ENCODE results near the gene TSPAN32. TPM values are rescaled to one million over a fixed set of nuclear protein-coding genes. Genes with fewer than 3 reads are reported as not detected.
"Not testable (repeated sequence)": the region's sequence is repeated elsewhere in the genome, so short reads cannot be mapped to it uniquely, and the experiment has no call there.

Gene TSPAN32
- total RNA-seq, 1 donor from 2014 or later, result 15.0 TPM

DNA sequence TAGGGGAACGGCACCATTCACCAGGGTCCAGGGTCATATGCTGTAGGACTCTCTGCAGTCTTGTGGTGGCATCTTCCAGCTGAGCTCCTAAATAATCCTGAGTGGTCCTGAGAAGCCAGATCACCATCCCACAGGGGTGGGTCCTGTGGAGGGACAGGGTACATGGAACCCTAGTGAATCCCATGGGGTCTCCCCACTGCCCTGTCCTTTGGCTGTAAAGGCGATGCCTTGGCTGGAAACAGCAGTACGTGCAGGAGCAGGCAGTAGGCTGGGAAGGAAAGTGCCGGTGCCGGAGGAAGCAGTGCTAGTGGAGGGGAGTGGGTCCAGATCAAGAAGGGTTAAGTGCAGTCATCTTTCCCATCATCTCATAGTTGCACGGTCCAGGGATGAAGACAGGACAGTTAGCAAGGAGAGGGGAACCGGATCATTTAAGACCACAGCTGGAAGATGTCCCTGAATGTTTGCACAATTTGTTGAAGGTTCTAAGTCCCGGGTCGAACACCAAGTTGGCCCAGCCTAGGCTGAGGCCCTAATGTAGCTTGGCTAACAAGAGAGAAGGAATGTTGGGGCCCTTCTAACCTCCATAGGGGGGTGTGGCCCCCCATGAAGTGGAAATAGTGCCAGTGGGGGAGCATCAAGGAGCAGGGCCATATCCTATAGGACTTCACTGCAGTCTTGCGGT lies 18.1 kb downstream of the TSPAN32 start:
- intact Hi-C loops (cut with DNase I), result no loop called here
- ATAC-seq, result no peak
- no peak for DNase-seq (ENCODE audit: missing footprints)

DNA sequence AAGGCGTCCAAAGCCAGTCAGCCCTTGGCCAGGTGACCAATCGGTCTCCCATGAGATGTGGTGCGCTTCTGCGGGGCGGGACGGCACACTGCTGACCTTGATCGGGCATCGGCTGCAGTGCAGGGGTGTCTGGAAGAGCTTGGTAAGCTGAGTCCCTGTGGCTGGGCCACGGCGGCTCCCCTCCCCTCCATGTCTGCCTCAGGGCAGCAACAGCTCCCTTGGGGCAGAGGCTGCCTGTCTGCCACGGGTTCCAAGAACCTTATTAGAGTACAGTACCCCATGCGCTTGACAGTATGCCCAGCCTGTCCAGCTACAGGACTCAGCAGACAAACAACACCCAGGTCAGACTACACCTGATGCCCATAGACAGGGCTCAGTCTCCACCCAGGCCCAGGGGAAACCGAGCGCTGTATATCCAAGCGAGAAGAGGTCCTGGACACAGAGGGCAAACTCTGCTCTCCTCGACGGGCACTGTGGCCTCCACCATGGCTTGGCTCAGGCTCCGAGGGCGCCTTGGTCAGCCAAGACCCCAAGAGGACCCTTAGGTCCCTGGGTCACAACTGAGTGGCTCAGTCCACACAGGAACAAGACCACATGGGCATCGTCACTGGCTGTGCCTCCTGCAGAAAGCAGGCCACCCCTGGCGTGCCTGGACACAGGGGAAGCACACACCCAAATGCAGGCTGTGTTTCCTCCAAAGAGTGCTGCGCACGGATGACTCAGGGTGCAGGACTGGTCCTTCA lies 18.9 kb downstream of the TSPAN32 start:
- intact Hi-C loops (cut with DNase I), result no loop called here
- DNase-seq (ENCODE audit: missing footprints) (no peak), ATAC-seq (no peak)

DNA sequence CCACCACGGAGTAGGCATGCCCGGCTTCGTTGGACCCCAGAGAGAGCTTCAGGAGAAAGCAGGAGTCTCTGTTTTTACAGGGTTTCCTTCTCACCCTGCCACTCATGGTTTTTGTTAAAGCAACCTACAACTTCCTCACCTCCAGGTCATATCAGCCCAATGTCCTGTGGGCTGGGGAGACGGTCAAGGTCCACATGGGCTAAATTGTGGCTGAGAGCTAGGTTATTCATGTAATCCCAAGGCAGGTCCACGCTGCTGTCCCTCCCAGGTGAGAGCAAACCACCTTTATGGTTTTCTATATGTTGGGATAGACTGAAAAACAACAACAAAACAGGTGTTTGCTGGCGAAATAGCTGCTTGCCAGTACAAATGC lies 19.5 kb downstream of the TSPAN32 start:
- DNase-seq (ENCODE audit: missing footprints) (no peak), ATAC-seq (no peak)
- intact Hi-C loops (cut with DNase I), result no loop called here

DNA sequence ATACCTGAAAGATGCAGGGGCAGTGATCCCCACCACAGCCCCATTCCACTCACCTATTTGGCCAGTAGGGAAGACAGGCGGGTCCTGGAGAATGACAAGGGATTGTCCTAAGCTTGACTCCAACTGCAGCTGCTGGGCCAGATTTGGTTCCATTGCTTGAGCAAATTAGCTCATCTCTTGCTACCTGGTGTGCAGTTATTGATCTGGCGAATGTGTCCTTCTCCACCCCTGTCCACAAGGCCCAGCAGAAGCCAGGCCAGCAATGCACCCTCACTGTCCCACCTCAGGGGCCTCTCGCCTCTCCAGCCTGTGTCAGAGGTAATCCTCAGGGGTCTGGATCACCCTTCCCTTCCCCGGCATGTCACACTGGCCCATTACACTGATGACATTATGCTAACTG lies 23.3 kb downstream of the TSPAN32 start:
- no peak for ATAC-seq
- intact Hi-C loops (cut with DNase I), result no loop called here
- no peak for DNase-seq (ENCODE audit: missing footprints)

DNA sequence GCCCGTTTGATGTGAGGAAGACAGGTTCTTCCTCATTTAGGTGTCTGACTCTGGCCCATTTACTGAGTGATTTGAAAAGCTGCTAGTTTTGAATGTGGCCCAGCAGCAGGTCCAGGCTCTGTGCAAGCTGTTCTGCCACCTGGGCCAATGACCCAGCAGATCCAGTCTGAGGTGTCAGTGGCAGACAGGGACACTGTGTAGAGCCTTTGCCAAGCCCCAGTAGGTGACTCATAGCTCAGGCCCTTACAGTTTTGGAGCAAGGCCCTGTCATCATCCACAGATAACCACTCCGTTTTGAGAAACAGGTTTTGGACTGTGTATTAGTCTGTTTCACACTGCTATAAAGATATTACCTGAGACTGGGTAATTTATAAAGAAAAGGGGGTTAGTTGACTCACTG lies 23.9 kb downstream of the TSPAN32 start:
- ATAC-seq (peak; percentile 95), DNase-seq (ENCODE audit: missing footprints) (no peak)
- intact Hi-C loops (cut with DNase I), result no loop called here

DNA sequence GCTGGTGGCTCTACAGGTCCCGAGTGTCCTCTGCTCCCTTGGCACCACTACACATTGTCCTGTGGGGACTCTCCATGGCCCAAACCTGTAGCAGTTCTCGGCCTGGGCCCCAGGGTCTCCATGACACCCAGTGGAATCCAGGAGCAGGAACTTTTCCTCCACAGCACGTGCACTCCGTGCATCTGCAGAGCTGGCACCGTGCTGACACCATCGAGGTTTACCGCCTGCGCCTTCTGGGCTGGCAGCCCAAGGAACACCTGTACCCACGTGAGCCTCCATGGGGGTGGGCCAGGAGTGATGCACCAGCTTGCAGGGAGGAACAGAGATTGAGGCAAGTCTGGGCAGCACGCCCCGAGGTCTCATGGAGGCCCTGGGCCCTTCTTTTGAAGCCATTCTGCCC lies 25.2 kb downstream of the TSPAN32 start:
- intact Hi-C loops (cut with DNase I), result no loop called here
- DNase-seq (ENCODE audit: missing footprints) (no peak), ATAC-seq (no peak)

DNA sequence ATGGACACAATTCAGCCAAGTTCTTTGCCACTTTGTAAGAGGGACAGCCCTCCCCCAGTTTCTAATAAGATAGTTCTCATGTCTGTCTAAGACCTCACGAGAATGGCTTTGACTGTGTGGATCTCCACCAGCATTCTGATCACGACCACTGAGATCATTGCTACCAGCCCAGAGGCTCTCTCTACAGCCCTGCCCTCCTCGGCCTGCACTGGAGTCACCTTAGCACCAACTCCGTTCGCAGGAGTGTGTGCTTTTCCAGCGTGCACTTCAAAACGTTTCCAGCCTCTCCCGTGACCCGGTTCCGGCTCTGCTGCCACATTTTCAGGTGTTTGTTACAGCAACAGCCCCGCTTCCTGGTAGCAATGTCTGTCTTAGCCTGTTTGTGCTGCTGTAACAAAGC lies 26.2 kb downstream of the TSPAN32 start:
- intact Hi-C loops (cut with DNase I), result no loop called here
- DNase-seq (ENCODE audit: missing footprints) (no peak), ATAC-seq (no peak)

DNA sequence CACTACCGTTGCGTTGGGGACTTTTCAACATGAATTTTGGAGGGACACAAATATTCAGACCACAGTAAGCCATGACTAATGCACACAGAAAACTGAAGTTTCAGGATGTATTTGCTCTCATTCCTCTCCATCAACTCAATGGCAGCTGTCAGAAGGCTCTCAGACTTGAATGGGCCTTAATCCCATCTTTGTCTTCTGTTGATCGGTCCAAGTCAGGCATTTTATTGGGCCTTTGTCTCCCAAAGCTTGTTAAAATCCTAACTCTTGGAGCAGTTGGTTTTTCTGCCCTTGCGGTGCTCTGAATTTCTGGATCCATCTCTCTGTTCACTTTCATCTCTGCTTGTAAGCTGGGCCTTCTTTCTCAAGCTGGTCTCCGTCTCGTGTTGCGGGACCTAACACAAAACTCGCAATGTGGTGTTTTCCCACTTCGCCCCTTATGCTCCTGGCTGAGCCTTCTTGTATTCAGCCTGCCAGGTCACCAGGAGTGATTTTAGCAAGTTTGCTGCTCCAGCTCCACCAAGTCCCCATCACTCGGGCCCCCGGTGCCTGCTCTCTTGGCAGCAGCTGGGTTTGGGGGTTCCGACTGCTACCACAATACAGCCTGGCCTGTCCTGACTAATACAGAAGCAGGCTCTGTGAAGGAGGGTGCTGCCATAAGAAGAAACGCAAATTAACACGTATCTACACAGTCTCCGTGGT lies 27.0 kb downstream of the TSPAN32 start:
- intact Hi-C loops (cut with DNase I), result no loop called here
- ATAC-seq, result no peak
- no peak for DNase-seq (ENCODE audit: missing footprints)

DNA sequence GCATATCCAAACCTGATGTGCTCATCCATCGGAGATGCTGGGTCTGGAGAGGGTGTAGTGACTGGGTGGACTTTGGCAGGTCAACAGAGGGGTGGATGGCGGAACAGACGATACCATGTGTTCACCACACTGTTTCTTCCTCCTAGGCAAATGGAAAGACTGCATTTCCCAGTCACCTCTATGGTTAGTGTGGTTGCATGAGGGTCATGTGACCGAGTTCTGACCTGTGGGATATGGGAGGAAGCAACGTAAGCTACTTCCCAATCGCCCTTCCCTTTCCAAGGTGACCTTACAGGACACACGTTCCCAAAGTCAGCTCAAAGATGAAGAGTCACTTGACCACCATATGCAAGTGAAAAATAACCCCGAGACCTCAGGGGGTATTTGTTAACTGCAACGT lies 27.7 kb downstream of the TSPAN32 start:
- intact Hi-C loops (cut with DNase I), result no loop called here
- ATAC-seq (no peak), DNase-seq (ENCODE audit: missing footprints) (no peak)

DNA sequence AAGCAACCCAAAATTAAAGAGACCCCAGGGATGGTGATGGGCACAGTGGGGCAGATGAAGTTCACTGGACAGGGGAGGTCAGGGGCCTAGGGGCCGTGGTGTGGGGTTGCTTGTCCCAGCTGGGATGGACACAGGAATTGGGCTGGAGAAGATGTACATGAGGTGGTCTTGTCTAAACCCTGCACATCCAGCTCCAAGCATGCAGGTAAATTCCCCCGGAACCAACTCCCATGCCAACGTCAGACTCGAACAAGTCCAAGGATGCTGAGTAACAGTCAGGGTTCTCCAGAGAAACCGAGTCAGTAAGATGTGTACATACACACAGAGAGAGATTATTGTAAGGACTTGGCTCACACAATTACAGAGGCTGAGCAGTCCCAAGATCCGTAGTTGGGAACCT lies 28.9 kb downstream of the TSPAN32 start:
- ATAC-seq (no peak), DNase-seq (ENCODE audit: missing footprints) (no peak)
- intact Hi-C loops (cut with DNase I), result no loop called here

DNA sequence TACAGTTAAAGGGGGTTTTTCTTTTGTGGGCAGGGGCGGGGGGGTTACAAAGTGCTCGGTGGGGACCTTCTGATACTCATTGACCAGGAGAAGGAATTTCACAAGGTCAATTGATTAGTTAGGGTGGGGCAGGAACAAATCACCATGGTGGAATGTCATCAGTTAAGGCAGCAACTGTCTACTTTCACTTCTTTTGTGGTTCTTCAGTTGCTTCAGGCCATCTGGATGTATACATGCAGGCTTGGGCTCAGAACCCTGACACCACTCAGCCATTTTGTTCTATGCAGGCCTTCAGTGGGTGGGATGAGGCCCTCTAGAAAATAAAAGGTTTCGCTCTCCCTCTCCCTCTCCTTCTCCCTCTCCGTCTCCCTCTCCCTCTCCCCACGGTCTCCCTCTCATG lies 29.6 kb downstream of the TSPAN32 start:
- intact Hi-C loops (cut with DNase I), result no loop called here

DNA sequence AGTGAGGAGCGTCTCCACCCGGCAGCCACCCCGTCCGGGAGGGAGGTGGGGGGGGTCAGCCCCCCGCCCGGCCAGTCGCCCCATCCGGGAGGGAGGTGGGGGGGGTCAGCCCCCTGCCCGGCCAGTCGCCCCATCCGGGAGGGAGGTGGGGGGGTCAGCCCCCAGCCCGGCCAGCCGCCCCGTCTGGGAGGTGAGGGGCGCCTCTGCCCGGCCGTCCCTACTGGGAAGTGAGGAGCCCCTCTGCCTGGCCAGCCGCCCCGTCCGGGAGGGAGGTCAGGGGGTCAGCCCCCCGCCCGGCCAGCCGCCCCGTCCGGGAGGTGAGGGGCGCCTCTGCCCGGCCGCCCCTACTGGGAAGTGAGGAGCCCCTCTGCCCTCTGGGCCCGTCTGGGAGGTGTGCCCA lies 30.8 kb downstream of the TSPAN32 start:
- DNase-seq (ENCODE audit: missing footprints); intact Hi-C loops (cut with DNase I); ATAC-seq: not testable (repeated sequence)

More for the DNA sequence above, 29.6 kb downstream of the TSPAN32 start:
- DNase-seq (ENCODE audit: missing footprints) (no peak), ATAC-seq (no peak)

DNA sequence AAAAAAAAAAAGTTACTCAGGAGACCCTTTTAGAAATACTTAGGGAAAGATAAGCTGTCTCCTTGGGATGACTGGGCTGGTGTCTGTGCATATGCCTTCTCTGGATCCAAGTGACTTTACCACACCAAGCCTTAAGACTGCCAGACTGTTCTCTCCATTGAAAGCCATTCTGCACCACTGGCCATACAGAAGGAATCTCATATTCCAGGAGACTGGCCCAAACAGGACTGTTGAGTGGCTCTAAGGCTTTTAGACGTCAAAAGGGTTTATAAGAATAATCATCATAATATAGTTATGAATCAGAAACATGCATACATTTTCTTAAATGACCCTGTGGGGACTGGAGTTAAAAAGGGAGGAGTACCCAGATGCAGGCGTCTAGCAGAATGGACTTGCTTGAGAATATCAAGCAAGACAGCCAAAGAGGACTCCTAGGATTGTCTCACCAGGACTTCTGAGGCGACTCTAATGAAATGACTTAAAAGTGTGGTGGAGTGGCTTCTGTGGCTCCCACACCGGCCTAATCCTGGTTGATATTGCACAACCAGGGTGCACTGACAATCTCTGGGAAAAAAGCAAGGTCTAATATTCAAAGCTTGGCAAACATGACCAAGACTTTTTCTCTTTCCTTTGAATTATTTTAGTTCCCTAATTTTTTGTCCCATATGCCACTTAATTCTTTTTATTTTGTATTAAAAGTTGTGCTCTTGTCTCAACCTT lies 31.8 kb downstream of the TSPAN32 start:
- intact Hi-C loops (cut with DNase I); DNase-seq (ENCODE audit: missing footprints); ATAC-seq: not testable (repeated sequence)

DNA sequence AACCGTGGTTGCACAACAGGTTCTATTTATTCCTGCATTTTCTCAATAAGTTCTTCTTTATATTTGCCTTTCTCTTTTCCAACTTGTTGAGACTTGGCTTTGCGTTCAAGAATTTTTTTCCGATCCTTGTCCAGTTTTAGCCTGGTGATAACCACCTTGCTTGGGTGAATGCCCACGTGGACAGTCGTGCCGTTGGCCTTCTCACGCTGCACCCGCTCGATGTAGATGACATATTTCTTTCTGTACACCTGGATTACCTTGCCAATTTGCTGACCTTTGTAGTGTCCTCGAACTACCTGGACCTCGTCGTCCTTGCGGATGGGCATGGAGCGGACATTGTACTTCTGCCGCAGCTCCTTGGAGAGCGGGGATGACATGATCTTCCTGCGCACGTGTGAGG lies 33.5 kb downstream of the TSPAN32 start:
- ATAC-seq; DNase-seq (ENCODE audit: missing footprints); intact Hi-C loops (cut with DNase I): not testable (repeated sequence)

DNA sequence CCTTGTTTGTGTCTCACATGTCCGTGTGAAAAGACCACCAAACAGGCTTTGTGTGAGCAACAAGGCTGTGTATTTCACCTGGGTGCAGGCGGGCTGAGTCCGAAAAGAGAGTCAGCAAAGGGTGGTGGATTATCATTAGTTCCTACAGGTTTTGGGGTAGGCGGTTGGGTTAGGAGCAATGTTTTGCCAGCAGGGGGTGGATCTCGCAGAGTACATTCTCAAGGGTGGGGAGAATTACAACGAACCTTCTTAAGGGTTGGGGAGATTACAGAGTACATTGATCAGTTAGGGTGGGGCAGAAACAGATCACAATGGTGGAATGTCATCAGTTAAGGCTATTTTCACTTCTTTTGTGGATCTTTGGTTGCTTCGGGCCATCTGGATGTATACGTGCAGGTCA lies 36.9 kb downstream of the TSPAN32 start:
- intact Hi-C loops (cut with DNase I); DNase-seq (ENCODE audit: missing footprints); ATAC-seq: not testable (repeated sequence)

DNA sequence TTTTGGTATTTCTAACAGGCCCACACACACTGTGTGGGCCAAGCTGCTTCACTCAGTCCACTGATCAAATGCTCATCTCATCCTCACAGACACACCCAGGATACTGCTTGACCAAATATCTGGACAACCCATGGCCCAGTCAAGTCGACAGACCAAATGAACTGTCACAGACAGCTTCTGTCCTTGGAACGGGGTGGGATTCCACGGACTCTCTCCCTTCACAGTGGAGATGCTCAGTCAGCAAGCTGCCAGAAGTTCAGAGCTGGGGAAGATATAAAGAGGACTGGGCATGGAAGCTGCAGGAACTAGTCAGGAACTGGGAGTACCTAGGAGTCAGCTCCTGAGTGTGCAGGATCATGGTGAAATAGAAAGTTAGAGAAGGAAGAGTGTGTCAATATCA lies 40.7 kb downstream of the TSPAN32 start:
- DNase-seq (ENCODE audit: missing footprints), result no peak
- intact Hi-C loops (cut with DNase I), result no loop called here
- ATAC-seq, result no peak

DNA sequence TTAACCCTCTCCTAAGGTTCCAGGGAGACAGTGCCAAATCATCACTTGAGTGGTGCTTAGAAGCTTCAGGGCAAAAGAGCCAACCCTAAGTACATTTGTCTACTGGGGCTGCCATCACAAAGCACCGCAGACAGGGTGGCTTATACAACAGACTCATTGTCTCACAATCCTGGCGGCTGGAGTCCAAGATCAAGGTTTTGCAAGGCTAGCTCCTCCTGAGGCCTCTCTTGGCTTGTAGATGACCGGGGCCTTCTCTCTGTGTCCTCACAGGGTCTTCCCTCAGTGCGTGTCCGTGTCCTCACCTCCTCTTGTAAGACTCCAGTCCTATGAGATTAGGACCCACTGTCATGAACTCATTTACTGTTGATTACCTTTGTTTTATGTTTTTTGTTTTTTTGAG lies 41.2 kb downstream of the TSPAN32 start:
- peak; percentile 52 for ATAC-seq
- intact Hi-C loops (cut with DNase I), result no loop called here
- DNase-seq (ENCODE audit: missing footprints), result no peak

DNA sequence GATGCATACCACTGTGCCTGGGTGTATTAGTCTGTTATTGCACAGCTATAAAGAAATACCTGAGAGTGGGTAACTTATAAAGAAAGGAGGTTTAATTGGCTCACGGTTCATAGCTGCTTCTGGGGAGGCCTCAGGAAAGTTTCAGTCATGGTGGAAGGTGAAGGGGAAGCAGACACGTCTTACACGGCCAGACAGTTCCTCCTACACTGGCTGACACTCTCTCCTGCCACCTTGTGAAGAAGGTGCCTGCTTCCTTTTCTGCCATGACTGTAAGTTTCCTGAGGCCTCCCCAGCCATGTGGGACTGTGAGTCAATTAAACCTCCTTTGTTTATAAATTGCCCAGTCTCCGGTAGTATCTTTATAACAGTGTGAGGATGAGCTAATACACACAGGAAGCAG lies 41.7 kb downstream of the TSPAN32 start:
- DNase-seq (ENCODE audit: missing footprints) (no peak), ATAC-seq (no peak)
- intact Hi-C loops (cut with DNase I), result no loop called here

DNA sequence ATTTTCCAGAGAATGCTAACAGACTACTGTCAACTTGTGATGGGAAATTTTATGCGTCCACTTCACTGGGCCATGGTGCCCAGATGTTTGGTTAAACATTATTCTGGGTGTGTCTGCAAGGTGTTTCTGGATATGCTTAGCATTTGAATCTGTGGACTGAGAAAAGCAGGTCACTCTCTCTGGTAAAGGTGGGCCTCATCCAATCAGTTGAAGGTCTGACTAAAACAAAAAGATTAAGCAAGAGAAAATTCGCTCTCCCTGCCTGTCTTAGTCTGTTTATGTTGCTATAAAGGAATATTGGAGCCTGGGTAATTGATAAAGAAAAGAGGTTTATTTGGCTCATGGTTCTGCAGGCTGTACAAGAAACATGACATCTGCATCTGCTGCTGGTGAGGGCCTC lies 43.2 kb downstream of the TSPAN32 start:
- DNase-seq (ENCODE audit: missing footprints) (no peak), ATAC-seq (no peak)
- intact Hi-C loops (cut with DNase I), result no loop called here
